ENCODE measurements around the gene GLCCI1. TPM values are rescaled to one million over a fixed set of nuclear protein-coding genes. Genes with fewer than 3 reads are reported as not detected.

GLCCI1 gene
- polyA plus RNA-seq, 1 donor from 2014 or later, result 37.2 TPM

DNA sequence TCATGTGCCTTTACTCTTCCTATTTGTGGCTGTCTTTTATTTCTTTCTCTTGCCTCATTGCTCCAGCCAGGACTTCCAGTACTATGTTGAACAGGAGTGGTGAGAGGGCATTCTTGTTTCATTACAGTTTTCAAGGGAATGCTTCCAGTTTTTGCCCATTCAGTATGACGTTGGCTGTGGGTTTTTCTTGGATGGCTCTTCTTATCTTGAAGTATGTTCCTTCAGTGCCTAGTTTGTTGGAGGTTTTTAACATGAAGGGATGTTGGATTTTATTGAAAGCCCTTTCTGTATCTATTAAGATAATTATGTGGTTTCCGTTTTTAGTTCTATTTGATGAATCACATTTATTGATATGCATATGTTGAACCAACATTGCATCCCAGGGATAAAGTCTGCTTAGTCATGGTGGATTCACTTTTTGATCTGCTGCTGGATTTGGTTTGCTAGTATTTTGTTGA lies 96.8 kb downstream of the GLCCI1 start:
- H3K4me2 ChIP-seq (ENCODE audit: low read length), result no peak overlapping the region
- H3K36me3 ChIP-seq (ENCODE audit: insufficient read depth, low read length), result no peaks in the 10 kb centered on the region
- H3K9me3 ChIP-seq (ENCODE audit: low read length), result no peaks in the 10 kb centered on the region
- H3K27me3 ChIP-seq (ENCODE audit: insufficient read depth, low read depth, low read length), result no peaks in the 10 kb centered on the region
- TF ChIP-seq, protein P1, sequence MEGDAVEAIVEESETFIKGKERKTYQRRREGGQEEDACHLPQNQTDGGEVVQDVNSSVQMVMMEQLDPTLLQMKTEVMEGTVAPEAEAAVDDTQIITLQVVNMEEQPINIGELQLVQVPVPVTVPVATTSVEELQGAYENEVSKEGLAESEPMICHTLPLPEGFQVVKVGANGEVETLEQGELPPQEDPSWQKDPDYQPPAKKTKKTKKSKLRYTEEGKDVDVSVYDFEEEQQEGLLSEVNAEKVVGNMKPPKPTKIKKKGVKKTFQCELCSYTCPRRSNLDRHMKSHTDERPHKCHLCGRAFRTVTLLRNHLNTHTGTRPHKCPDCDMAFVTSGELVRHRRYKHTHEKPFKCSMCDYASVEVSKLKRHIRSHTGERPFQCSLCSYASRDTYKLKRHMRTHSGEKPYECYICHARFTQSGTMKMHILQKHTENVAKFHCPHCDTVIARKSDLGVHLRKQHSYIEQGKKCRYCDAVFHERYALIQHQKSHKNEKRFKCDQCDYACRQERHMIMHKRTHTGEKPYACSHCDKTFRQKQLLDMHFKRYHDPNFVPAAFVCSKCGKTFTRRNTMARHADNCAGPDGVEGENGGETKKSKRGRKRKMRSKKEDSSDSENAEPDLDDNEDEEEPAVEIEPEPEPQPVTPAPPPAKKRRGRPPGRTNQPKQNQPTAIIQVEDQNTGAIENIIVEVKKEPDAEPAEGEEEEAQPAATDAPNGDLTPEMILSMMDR (IDR thresholded peaks at IDR 0.05; ENCODE audit: poor library complexity, severe bottlenecking), result no peak
- no peak for TF ChIP-seq SMC3 (conservative IDR thresholded peaks at IDR 0.05; ENCODE audit: poor library complexity)
- no peak for TF ChIP-seq MXI1 (conservative IDR thresholded peaks at IDR 0.05; ENCODE audit: poor library complexity, severe bottlenecking)
- no peak for TF ChIP-seq EZH2 (IDR thresholded peaks at IDR 0.05; ENCODE audit: borderline replicate concordance, insufficient read depth, low read length, poor library complexity, severe bottlenecking)
- no peak for TF ChIP-seq POLR2AphosphoS5 (IDR thresholded peaks at IDR 0.05)
- TF ChIP-seq REST (IDR thresholded peaks at IDR 0.05; ENCODE audit: borderline replicate concordance), result no peak
- TF ChIP-seq RAD21 (conservative IDR thresholded peaks at IDR 0.05), result no peak
- no peak for TF ChIP-seq TAF1 (IDR thresholded peaks at IDR 0.05; ENCODE audit: low read depth)
- TF ChIP-seq EP300 (conservative IDR thresholded peaks at IDR 0.05; ENCODE audit: poor library complexity, severe bottlenecking), result no peak
- H2AFZ ChIP-seq (ENCODE audit: low read depth, low read length), result no peak overlapping the region
- no peak overlapping the region for H3K27ac ChIP-seq (ENCODE audit: low read length)
- peaks cover 3% of the 10 kb centered on the region for H3K79me2 ChIP-seq (replicated peaks; ENCODE audit: insufficient read depth, low read length)
- H3K9ac ChIP-seq (ENCODE audit: low read length), result no peak overlapping the region
- H3F3A ChIP-seq (ENCODE audit: insufficient read depth, low read length, poor library complexity, severe bottlenecking), result no peaks in the 10 kb centered on the region
- no peak overlapping the region for H3K4me3 ChIP-seq (ENCODE audit: low read length)
- no peaks in the 10 kb centered on the region for H3K9me2 ChIP-seq (ENCODE audit: insufficient read depth, low read length)
- no peaks in the 10 kb centered on the region for H4K20me1 ChIP-seq (ENCODE audit: insufficient read depth)

- Histone ChIP-seq H3K4me3 (ENCODE audit: low read length) (no peak overlapping the region), H3K27ac (ENCODE audit: low read length) (no peak overlapping the region), H3K9ac (ENCODE audit: low read length) (no peak overlapping the region), H3K4me2 (ENCODE audit: low read length) (no peak overlapping the region), H2AFZ (ENCODE audit: low read depth, low read length) (no peak overlapping the region), H3K79me2 (replicated peaks; ENCODE audit: insufficient read depth, low read length) (peaks cover 3% of the 10 kb centered on the region), H4K20me1 (ENCODE audit: insufficient read depth) (no peaks in the 10 kb centered on the region), H3K9me2 (ENCODE audit: insufficient read depth, low read length) (no peaks in the 10 kb centered on the region), H3F3A (ENCODE audit: insufficient read depth, low read length, poor library complexity, severe bottlenecking) (no peaks in the 10 kb centered on the region), H3K36me3 (ENCODE audit: insufficient read depth, low read length) (no peaks in the 10 kb centered on the region), H3K9me3 (ENCODE audit: low read length) (no peaks in the 10 kb centered on the region), H3K27me3 (ENCODE audit: insufficient read depth, low read depth, low read length) (no peaks in the 10 kb centered on the region)
- TF ChIP-seq EP300 (conservative IDR thresholded peaks at IDR 0.05; ENCODE audit: poor library complexity, severe bottlenecking), result no peak
Measured at GRCh38 chr7:8068892-8069686, 100.5 kb downstream of the GLCCI1 start.
